ENCODE results near the gene LRFN2.

Gene LRFN2

GRCh38 chr6:40457261-40457660 lies 129.9 kb downstream of the LRFN2 start:
- H3K27me3 ChIP-seq (ENCODE audit: control insufficient read depth, insufficient read depth, low read length): no peaks in the 10 kb centered on the region; the same call in 1 of the 2 replicates
- H3K36me3 ChIP-seq (ENCODE audit: control insufficient read depth, insufficient read depth, low read length): no peaks in the 10 kb centered on the region
- no peak overlapping the region for H3K9ac ChIP-seq (ENCODE audit: low read length)
- no peak overlapping the region for H3K27ac ChIP-seq (ENCODE audit: low read depth, low read length)
- H3K9me3 ChIP-seq (ENCODE audit: control insufficient read depth, insufficient read depth, low read depth, low read length): no peaks in the 10 kb centered on the region
- no peak overlapping the region for H3K4me3 ChIP-seq (ENCODE audit: low read depth, low read length)
- H3K4me1 ChIP-seq (ENCODE audit: control insufficient read depth, insufficient read depth, low read length): no peaks in the 10 kb centered on the region

GRCh38 chr6:40456390-40457013 lies 130.7 kb downstream of the LRFN2 start:
- no peak overlapping the region for H3K27ac ChIP-seq (ENCODE audit: low read depth, low read length)
- no peak overlapping the region for H3K9ac ChIP-seq (ENCODE audit: low read length)
- H3K4me3 ChIP-seq (ENCODE audit: low read depth, low read length): no peak overlapping the region
- H3K4me1 ChIP-seq (ENCODE audit: control insufficient read depth, insufficient read depth, low read length): no peaks in the 10 kb centered on the region
- no peaks in the 10 kb centered on the region for H3K36me3 ChIP-seq (ENCODE audit: control insufficient read depth, insufficient read depth, low read length)
- H3K27me3 ChIP-seq (ENCODE audit: control insufficient read depth, insufficient read depth, low read length): no peaks in the 10 kb centered on the region; the same call in 1 of the 2 replicates
- H3K9me3 ChIP-seq (ENCODE audit: control insufficient read depth, insufficient read depth, low read depth, low read length): no peaks in the 10 kb centered on the region

- H3K27me3 ChIP-seq (ENCODE audit: control insufficient read depth, insufficient read depth, low read length): no peaks in the 10 kb centered on the region; the same call in 1 of the 2 replicates
Measured at GRCh38 chr6:40455686-40456389, 131.3 kb downstream of the LRFN2 start.

GRCh38 chr6:40450483-40450882 lies 136.7 kb downstream of the LRFN2 start:
- no peak overlapping the region for H3K27ac ChIP-seq (ENCODE audit: low read depth, low read length)
- H3K4me1 ChIP-seq (ENCODE audit: control insufficient read depth, insufficient read depth, low read length): no peaks in the 10 kb centered on the region
- no peak overlapping the region for H3K9ac ChIP-seq (ENCODE audit: low read length)
- H3K27me3 ChIP-seq (ENCODE audit: control insufficient read depth, insufficient read depth, low read length): no peaks in the 10 kb centered on the region
- no peak overlapping the region for H3K4me3 ChIP-seq (ENCODE audit: low read depth, low read length)
- no peaks in the 10 kb centered on the region for H3K36me3 ChIP-seq (ENCODE audit: control insufficient read depth, insufficient read depth, low read length)
- no peaks in the 10 kb centered on the region for H3K9me3 ChIP-seq (ENCODE audit: control insufficient read depth, insufficient read depth, low read depth, low read length)

More at GRCh38 chr6:40455686-40456389, 131.3 kb downstream of the LRFN2 start:
- Histone ChIP-seq H3K4me3 (ENCODE audit: low read depth, low read length) (no peak overlapping the region), H3K9me3 (ENCODE audit: control insufficient read depth, insufficient read depth, low read depth, low read length) (no peaks in the 10 kb centered on the region), H3K4me1 (ENCODE audit: control insufficient read depth, insufficient read depth, low read length) (no peaks in the 10 kb centered on the region), H3K27ac (ENCODE audit: low read depth, low read length) (no peak overlapping the region), H3K36me3 (ENCODE audit: control insufficient read depth, insufficient read depth, low read length) (no peaks in the 10 kb centered on the region), H3K9ac (ENCODE audit: low read length) (no peak overlapping the region)

GRCh38 chr6:40444811-40445210 lies 142.4 kb downstream of the LRFN2 start:
- Histone ChIP-seq H3K27me3 (ENCODE audit: control insufficient read depth, insufficient read depth, low read length) (no peaks in the 10 kb centered on the region), H3K4me1 (ENCODE audit: control insufficient read depth, insufficient read depth, low read length) (peaks cover 10% of the 10 kb centered on the region), H3K36me3 (ENCODE audit: control insufficient read depth, insufficient read depth, low read length) (no peaks in the 10 kb centered on the region), H3K4me3 (ENCODE audit: low read depth, low read length) (no peak overlapping the region), H3K9ac (ENCODE audit: low read length) (no peak overlapping the region), H3K9me3 (ENCODE audit: control insufficient read depth, insufficient read depth, low read depth, low read length) (no peaks in the 10 kb centered on the region), H3K27ac (ENCODE audit: low read depth, low read length) (no peak overlapping the region)

- H3K4me3 ChIP-seq (ENCODE audit: low read depth, low read length): no peak overlapping the region
- H3K9ac ChIP-seq (ENCODE audit: low read length): no peak overlapping the region
- H3K27me3 ChIP-seq (ENCODE audit: control insufficient read depth, insufficient read depth, low read length): no peaks in the 10 kb centered on the region
- H3K36me3 ChIP-seq (ENCODE audit: control insufficient read depth, insufficient read depth, low read length): no peaks in the 10 kb centered on the region
- no peak overlapping the region for H3K27ac ChIP-seq (ENCODE audit: low read depth, low read length)
- peaks cover 14% of the 10 kb centered on the region for H3K4me1 ChIP-seq (ENCODE audit: control insufficient read depth, insufficient read depth, low read length)
- H3K9me3 ChIP-seq (ENCODE audit: control insufficient read depth, insufficient read depth, low read depth, low read length): no peaks in the 10 kb centered on the region
Measured at GRCh38 chr6:40444312-40444711, 142.9 kb downstream of the LRFN2 start.

- H3K27ac ChIP-seq (ENCODE audit: low read depth, low read length): no peak overlapping the region
- H3K27me3 ChIP-seq (ENCODE audit: control insufficient read depth, insufficient read depth, low read length): no peaks in the 10 kb centered on the region
- no peaks in the 10 kb centered on the region for H3K9me3 ChIP-seq (ENCODE audit: control insufficient read depth, insufficient read depth, low read depth, low read length)
- H3K36me3 ChIP-seq (ENCODE audit: control insufficient read depth, insufficient read depth, low read length): no peaks in the 10 kb centered on the region
- H3K9ac ChIP-seq (ENCODE audit: low read length): no peak overlapping the region
- H3K4me1 ChIP-seq (ENCODE audit: control insufficient read depth, insufficient read depth, low read length): peaks cover 16% of the 10 kb centered on the region
- H3K4me3 ChIP-seq (ENCODE audit: low read depth, low read length): no peak overlapping the region
Measured at GRCh38 chr6:40443842-40444241, 143.3 kb downstream of the LRFN2 start.

GRCh38 chr6:40442591-40442990 lies 144.6 kb downstream of the LRFN2 start:
- Histone ChIP-seq H3K9me3 (ENCODE audit: control insufficient read depth, insufficient read depth, low read depth, low read length) (peaks cover 4% of the 10 kb centered on the region), H3K27ac (ENCODE audit: low read depth, low read length) (no peak overlapping the region), H3K4me3 (ENCODE audit: low read depth, low read length) (no peak overlapping the region), H3K4me1 (ENCODE audit: control insufficient read depth, insufficient read depth, low read length) (peaks cover 16% of the 10 kb centered on the region), H3K27me3 (ENCODE audit: control insufficient read depth, insufficient read depth, low read length) (no peaks in the 10 kb centered on the region), H3K9ac (ENCODE audit: low read length) (no peak overlapping the region), H3K36me3 (ENCODE audit: control insufficient read depth, insufficient read depth, low read length) (no peaks in the 10 kb centered on the region)

GRCh38 chr6:40441150-40441549 lies 146.0 kb downstream of the LRFN2 start:
- peaks cover 16% of the 10 kb centered on the region for H3K4me1 ChIP-seq (ENCODE audit: control insufficient read depth, insufficient read depth, low read length)
- no peak overlapping the region for H3K4me3 ChIP-seq (ENCODE audit: low read depth, low read length)
- no peaks in the 10 kb centered on the region for H3K36me3 ChIP-seq (ENCODE audit: control insufficient read depth, insufficient read depth, low read length)
- H3K27ac ChIP-seq (ENCODE audit: low read depth, low read length): no peak overlapping the region
- H3K27me3 ChIP-seq (ENCODE audit: control insufficient read depth, insufficient read depth, low read length): no peaks in the 10 kb centered on the region
- H3K9ac ChIP-seq (ENCODE audit: low read length): no peak overlapping the region
- H3K9me3 ChIP-seq (ENCODE audit: control insufficient read depth, insufficient read depth, low read depth, low read length): peaks cover 15% of the 10 kb centered on the region

- H3K36me3 ChIP-seq (ENCODE audit: control insufficient read depth, insufficient read depth, low read length): no peaks in the 10 kb centered on the region
- H3K27ac ChIP-seq (ENCODE audit: low read depth, low read length): no peak overlapping the region
- H3K4me3 ChIP-seq (ENCODE audit: low read depth, low read length): no peak overlapping the region
- peaks cover 16% of the 10 kb centered on the region for H3K9me3 ChIP-seq (ENCODE audit: control insufficient read depth, insufficient read depth, low read depth, low read length)
- H3K9ac ChIP-seq (ENCODE audit: low read length): no peak overlapping the region
- peaks cover 16% of the 10 kb centered on the region for H3K4me1 ChIP-seq (ENCODE audit: control insufficient read depth, insufficient read depth, low read length)
- no peaks in the 10 kb centered on the region for H3K27me3 ChIP-seq (ENCODE audit: control insufficient read depth, insufficient read depth, low read length)
Measured at GRCh38 chr6:40440053-40440452, 147.1 kb downstream of the LRFN2 start.

GRCh38 chr6:40439026-40439800 lies 148.0 kb downstream of the LRFN2 start:
- H3K27ac ChIP-seq (ENCODE audit: low read depth, low read length): no peak overlapping the region
- H3K9me3 ChIP-seq (ENCODE audit: control insufficient read depth, insufficient read depth, low read depth, low read length): peaks cover 16% of the 10 kb centered on the region
- no peaks in the 10 kb centered on the region for H3K36me3 ChIP-seq (ENCODE audit: control insufficient read depth, insufficient read depth, low read length)
- peaks cover 10% of the 10 kb centered on the region; the same call in 1 of the 2 replicates for H3K4me1 ChIP-seq (ENCODE audit: control insufficient read depth, insufficient read depth, low read length)
- no peak overlapping the region for H3K9ac ChIP-seq (ENCODE audit: low read length)
- H3K27me3 ChIP-seq (ENCODE audit: control insufficient read depth, insufficient read depth, low read length): no peaks in the 10 kb centered on the region
- H3K4me3 ChIP-seq (ENCODE audit: low read depth, low read length): no peak overlapping the region

Measured in HUES6 (cell line).